Duodenal mucosa (tissue), 2 donors: ENCODE data around the gene GLIS1.

Experiments
- H3K27ac ChIP-seq: one replicate; pipeline ENCODE4 v1.7.0; 2013; ENCODE audit warnings: low read depth, low read length
- H3K27me3 ChIP-seq, 2 donors: one replicate each; pipeline ENCODE4 v1.7.0; 2013; ENCODE audit warnings: low read length in 2 of 2, control low read depth in 1 of 2; ENCODE audit not compliant: insufficient read depth in 2 of 2, control insufficient read depth in 1 of 2
- H3K36me3 ChIP-seq, 2 donors: one replicate each; pipeline ENCODE4 v1.7.0; 2013; ENCODE audit warnings: low read length in 2 of 2, control low read depth in 1 of 2; ENCODE audit not compliant: insufficient read depth in 2 of 2, control insufficient read depth in 1 of 2
- H3K4me1 ChIP-seq, 2 donors: one replicate each; pipeline ENCODE4 v1.7.0; 2013; ENCODE audit warnings: low read length in 2 of 2, control low read depth in 1 of 2; ENCODE audit not compliant: insufficient read depth in 2 of 2, control insufficient read depth in 1 of 2
- H3K4me3 ChIP-seq, 2 donors: one replicate each; pipeline ENCODE4 v1.7.0; 2013; ENCODE audit warnings: low read length in 2 of 2, low read depth in 1 of 2
- H3K9ac ChIP-seq, 2 donors: one replicate each; pipeline ENCODE4 v1.7.0; 2013; ENCODE audit warnings: low read length in 2 of 2, low read depth in 1 of 2
- H3K9me3 ChIP-seq, 2 donors: one replicate each; pipeline ENCODE4 v1.7.0; 2013; ENCODE audit warnings: low read length in 2 of 2, control low read depth in 1 of 2; ENCODE audit not compliant: control insufficient read depth in 1 of 2

The GLIS1 gene

GRCh38 chr1:53619367-53620060 is 119.5 kb downstream of the GLIS1 start:
- Histone ChIP-seq H3K4me3 (no peak overlapping the region), H3K27me3 (no peaks in the 10 kb centered on the region), H3K27ac (no peak overlapping the region), H3K4me1 (peaks cover 0 to 6% of the 10 kb centered on the region in 2 donors), H3K36me3 (no peaks in the 10 kb centered on the region), H3K9me3 (no peaks in the 10 kb centered on the region), H3K9ac (no peak overlapping the region)

DNA sequence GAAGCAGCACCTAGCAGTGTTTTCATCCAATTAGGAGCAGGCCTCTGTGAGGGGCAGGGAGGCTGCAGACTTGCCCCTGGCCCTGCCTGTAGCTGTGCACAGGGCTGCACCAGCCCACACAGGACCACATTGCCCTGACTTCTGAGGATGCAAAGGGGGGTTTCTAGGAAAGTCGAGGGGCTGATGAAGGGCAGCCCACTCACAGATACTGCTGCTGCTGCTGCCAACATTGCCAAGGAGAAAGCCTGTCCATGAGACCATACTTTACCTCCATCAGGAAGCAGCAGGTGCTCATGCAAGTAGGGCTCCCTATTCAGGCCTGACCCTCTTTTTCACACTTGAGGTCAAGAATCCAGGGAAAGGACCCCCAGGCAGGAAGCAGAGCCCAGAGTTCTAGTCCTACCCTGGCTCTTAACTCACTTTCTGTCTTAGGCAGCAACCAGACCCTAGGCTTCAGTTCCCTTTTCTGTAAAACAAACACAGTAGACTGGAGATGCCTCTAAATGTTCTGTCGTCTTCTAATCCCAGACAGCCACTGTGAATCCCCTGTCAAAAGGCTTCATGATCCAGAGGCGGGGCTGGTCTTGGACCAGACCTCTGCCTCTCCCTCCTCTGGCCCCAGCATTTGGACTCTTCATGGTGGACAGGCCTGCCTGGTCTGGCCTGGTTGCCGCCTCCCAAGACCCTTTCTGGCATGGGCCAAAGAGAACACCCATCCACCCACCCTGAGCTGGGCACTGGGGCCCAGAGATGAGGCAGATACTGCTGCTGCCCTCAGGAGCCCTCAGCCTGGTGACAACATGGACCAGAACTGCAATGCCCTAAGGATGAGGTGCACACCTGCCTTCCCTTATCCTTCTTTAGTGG is 120.2 kb downstream of the GLIS1 start:
- H3K9ac ChIP-seq = no peak overlapping the region

DNA sequence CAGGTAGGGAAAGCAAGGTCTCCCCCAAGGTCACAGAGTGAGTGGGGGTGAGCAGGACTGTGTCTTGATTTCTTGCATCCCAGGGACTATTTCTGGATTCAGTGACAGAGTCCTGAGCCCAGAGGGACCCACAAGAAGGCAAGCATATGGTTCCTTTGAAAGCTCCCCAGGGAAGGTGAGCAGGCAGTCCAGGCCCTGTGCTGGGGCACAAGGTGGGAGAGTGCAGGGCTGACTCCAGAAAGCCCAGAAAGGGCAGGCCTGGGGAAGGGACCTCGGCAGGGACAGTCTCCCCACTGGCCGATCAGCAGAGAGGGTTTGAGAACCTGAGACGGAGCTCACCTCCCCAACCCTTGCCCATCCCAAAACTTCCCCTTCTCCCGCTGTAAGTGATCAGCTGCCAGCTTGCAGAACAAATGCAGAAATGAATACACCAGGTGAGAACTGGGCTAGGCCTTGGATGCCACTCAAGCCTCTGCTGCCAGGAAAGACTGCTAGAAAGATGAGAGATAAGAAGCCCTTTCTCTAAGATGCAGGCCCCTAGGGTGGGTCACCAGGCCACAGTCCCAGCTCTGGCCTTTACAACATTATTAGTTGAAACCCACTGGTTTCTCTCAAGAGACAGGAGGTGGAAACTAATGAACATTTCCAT is 121.0 kb downstream of the GLIS1 start:
- Histone ChIP-seq H3K36me3 (no peaks in the 10 kb centered on the region), H3K4me1 (peaks cover 0 to 6% of the 10 kb centered on the region in 2 donors), H3K4me3 (no peak overlapping the region), H3K9me3 (no peaks in the 10 kb centered on the region), H3K9ac (no peak overlapping the region), H3K27me3 (no peaks in the 10 kb centered on the region), H3K27ac (no peak overlapping the region)

More for the DNA sequence above, 120.2 kb downstream of the GLIS1 start:
- Histone ChIP-seq H3K27ac (no peak overlapping the region), H3K36me3 (no peaks in the 10 kb centered on the region), H3K4me1 (peaks cover 0 to 6% of the 10 kb centered on the region in 2 donors), H3K27me3 (no peaks in the 10 kb centered on the region), H3K9me3 (no peaks in the 10 kb centered on the region), H3K4me3 (no peak overlapping the region)

- peaks cover 0 to 6% of the 10 kb centered on the region in 2 donors for H3K4me1 ChIP-seq
- no peaks in the 10 kb centered on the region for H3K36me3 ChIP-seq
- H3K27ac ChIP-seq = no peak overlapping the region
- no peaks in the 10 kb centered on the region for H3K9me3 ChIP-seq
- H3K4me3 ChIP-seq = no peak overlapping the region
- no peak overlapping the region for H3K9ac ChIP-seq
- H3K27me3 ChIP-seq = no peaks in the 10 kb centered on the region
Measured at GRCh38 chr1:53617382-53617781, 121.6 kb downstream of the GLIS1 start.

- no peaks in the 10 kb centered on the region for H3K27me3 ChIP-seq
- no peak overlapping the region for H3K27ac ChIP-seq
- no peaks in the 10 kb centered on the region for H3K9me3 ChIP-seq
- H3K4me1 ChIP-seq = peaks cover 0 to 6% of the 10 kb centered on the region in 2 donors
- no peaks in the 10 kb centered on the region for H3K36me3 ChIP-seq
- no peak overlapping the region for H3K9ac ChIP-seq
- H3K4me3 ChIP-seq = no peak overlapping the region
Measured at GRCh38 chr1:53616927-53617326, 122.0 kb downstream of the GLIS1 start.

DNA sequence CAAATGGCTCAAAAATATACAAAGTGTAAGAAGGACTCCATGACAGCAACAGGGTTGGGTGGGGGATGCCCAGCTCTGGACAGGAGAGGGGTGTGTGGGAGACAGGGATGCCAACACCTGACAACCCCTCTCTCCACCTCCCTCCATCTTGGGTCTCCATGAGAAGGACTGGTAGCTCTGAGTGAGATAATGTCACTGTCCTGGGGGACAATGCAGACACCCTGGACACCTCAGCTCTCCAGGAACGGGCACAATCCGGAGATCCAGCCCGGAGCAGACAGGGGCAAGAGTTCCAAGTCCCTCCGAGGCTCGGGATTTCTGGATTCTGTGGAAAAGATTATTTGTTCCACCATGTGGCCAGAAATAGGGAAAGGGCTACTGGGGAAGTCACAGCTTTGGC is 122.5 kb downstream of the GLIS1 start:
- H3K9ac ChIP-seq = no peak overlapping the region
- H3K27me3 ChIP-seq = no peaks in the 10 kb centered on the region
- no peaks in the 10 kb centered on the region for H3K9me3 ChIP-seq
- H3K4me1 ChIP-seq = peaks cover 0 to 6% of the 10 kb centered on the region in 2 donors
- no peaks in the 10 kb centered on the region for H3K36me3 ChIP-seq
- no peak overlapping the region for H3K4me3 ChIP-seq
- H3K27ac ChIP-seq = no peak overlapping the region

- Histone ChIP-seq H3K36me3 (no peaks in the 10 kb centered on the region), H3K9ac (no peak overlapping the region), H3K9me3 (peaks cover 0 to 4% of the 10 kb centered on the region in 2 donors), H3K27ac (no peak overlapping the region), H3K4me3 (no peak overlapping the region), H3K4me1 (peaks cover 0 to 3% of the 10 kb centered on the region in 2 donors), H3K27me3 (no peaks in the 10 kb centered on the region)
Measured at GRCh38 chr1:53615101-53615500, 123.9 kb downstream of the GLIS1 start.

GRCh38 chr1:53614231-53615021 is 124.5 kb downstream of the GLIS1 start:
- Histone ChIP-seq H3K4me1 (peaks cover 0 to 2% of the 10 kb centered on the region in 2 donors), H3K27ac (no peak overlapping the region), H3K27me3 (no peaks in the 10 kb centered on the region), H3K4me3 (no peak overlapping the region), H3K36me3 (no peaks in the 10 kb centered on the region), H3K9me3 (peaks cover 0 to 8% of the 10 kb centered on the region in 2 donors), H3K9ac (no peak overlapping the region)

GRCh38 chr1:53608676-53609075 is 130.3 kb downstream of the GLIS1 start:
- Histone ChIP-seq H3K27ac (no peak overlapping the region), H3K27me3 (no peaks in the 10 kb centered on the region), H3K9ac (no peak overlapping the region), H3K9me3 (peaks cover 0 to 8% of the 10 kb centered on the region in 2 donors), H3K36me3 (no peaks in the 10 kb centered on the region), H3K4me3 (no peak overlapping the region), H3K4me1 (no peaks in the 10 kb centered on the region)
